ENCODE measurements around the gene MRPL55.
A peak's percentile ranks its signal among the peaks of the same experiment; 100 is the strongest.

MRPL55 gene

DNA sequence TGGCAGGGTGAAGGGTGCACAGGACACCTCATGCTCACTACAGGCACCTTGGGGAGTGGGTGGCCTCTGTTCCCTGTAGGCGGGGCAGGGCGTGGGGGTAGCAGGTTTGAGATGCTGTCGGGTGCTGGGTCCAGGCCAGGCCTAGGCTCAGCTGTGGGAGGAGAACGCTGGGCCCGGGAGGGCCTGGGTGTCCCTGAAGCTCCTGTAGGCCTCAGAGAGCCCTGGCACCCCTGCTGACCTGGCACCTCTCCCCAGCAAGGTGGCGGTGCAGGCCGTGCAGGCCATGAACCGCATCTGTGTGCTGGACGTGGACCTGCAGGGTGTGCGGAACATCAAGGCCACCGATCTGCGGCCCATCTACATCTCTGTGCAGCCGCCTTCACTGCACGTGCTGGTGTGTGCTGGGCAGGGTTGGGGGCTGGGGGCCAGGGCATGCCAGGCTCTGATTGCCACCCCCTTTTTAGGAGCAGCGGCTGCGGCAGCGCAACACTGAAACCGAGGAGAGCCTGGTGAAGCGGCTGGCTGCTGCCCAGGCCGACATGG, 38.1 kb upstream of the MRPL55 start:
- no peak for DNase-seq

- no peak for DNase-seq
Measured at GRCh38 chr1:228146417-228147150, 37.5 kb upstream of the MRPL55 start.

DNA sequence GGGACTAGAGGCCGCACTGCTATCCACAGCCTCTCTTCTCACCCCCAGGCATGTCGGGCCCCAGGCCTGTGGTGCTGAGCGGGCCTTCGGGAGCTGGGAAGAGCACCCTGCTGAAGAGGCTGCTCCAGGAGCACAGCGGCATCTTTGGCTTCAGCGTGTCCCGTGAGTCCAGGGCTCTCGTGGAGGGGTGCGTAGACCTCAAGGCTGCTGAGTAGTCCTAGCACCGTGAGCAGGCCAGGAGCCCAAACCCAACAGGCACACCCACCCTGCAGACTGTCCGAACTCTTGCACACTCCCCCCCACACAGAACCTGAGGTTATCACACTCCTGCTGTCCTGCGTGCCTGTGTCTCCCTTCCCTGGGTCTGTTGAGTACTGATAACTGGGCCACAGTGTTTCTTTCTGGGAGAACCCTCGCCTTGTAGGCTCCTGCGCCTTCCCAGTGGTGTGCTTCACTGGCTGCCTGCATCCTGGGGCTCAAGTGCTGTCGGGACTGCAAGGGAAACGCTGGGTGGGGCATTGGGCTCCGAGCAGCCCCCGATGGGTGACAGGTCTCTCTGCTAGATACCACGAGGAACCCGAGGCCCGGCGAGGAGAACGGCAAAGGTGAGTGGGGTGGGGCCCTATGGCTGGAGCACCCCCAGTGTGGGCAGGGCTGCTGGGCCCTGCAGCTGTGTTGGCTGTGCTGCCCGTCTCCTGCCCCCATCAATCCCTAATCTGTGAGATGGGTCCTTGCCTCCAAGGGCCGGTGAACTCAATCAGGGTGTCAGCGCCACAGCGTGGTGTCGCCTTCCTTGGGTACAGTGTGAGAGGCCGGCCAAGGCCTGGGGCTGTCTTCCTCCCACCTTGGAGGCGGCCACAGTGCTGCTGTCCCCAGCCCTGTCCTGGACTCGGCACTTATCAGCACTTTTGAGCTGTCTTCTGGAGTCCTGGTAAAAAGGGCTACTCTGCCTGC, 36.6 kb upstream of the MRPL55 start:
- no peak for DNase-seq

DNA sequence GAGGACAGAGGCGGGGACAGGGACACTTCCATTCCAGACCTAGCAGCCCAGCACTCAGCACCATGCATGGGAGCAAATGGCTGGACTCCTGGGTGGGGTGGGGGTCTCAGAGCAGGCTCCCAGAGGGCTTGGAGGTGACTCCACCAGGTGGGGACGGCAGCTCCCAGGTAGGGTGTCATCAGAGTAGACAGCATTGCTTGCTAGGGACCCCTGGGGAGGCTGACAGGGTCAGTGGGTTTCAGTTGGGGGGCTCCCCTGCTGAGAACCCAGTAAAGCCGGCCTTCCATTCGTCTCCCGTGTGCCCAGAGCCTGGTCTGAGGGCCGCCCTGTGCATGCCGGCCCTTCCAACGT, 35.9 kb upstream of the MRPL55 start:
- DNase-seq: no peak

GRCh38 chr1:228144193-228144992, 35.3 kb upstream of the MRPL55 start:
- DNase-seq: no peak

DNA sequence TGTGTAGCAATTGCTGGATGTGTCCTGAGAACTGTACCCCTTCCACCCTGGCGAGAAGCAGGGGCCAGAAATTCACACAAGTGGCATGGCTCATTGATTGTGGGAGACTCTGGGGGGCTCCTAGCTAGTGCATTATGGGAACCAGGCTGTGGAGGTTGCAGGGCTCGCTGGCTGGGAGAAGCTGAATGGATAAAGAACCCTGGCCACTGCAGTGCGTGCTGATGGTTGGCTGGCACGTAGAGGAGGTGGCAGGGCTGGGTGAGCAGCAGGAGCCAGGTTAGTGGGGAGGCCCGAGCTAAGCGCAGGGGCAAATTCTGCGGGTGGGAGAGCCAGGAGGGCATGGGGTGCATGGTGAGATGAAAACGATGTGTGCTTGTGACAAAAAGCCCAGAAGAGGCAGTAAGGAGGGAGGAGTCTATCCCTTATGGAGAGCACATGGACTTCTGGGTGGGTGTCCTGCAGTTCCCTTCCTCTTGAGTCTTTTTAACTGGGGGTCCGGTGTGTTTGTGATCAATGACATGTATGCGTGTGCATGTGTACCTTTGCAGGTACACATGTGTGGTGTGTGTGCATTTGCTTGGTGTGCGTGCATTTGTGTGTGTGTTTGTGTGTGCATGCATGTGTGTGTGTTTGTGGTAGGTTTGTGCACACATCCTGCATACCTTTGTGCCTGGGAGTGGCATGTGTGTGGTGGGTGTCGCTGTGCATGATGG, 34.5 kb upstream of the MRPL55 start:
- no peak for DNase-seq

DNA sequence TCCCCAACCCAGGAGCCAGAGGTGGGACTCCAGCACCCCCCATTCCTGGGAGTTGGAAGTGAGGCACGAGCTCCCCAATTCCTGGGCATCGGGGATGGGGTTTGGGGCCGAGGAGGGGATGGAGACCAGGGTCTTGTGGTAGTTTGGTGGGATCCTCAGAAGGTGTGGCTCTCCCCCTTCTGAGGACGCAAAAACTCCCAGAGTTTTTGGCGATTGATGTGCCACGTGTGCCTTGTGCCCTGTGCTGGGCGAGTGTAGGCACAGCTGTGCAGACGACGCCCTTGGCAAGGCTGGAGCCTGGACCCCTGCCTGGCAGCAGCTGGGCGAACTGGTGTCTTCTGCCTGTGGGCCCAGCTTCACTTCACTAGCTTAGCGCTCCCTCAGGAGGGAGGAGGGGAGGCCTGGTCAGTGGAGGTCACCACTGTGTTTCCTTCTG, 33.6 kb upstream of the MRPL55 start:
- no peak for DNase-seq

- no peak for DNase-seq
Measured at GRCh38 chr1:228142155-228142691, 33.1 kb upstream of the MRPL55 start.

DNA sequence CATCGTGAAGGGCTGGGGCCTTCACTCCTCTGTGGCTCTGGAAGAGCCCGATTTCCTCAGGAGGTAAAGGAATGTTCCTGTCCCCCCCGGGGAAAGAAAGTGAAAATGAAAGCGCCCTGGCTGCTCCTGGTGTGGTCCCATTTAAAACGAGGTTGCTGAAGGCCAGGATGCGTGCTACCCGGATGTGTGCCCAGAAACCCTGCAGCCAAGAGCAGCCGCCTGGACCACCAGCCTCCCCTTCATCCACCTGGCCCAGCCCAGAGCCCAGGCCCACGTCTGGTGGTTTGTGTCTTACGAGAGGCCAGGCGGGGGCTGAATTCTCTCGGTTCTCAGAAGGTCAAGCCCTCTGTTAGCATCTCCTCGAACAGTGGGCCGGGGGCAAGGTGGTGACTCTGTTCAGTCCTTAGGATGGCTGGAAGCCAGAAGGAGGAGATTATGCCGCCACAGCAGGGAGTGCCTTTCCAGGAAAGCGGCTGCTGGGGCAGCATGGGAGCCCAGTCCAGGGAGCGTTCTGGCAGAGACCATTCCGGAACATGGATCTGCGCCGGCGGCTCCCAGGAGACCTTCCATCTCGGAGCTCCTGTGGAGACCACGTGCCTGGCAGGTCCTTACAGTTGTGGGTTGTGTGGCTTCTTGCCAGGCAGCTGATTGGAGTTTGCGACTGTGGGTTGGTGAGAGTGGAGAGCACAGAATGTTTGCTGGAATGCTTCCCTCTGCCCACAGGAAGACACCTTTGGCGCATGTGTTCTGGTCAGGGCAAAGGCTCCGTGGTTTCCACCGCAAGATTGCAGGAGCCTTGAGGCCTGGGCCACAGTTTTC, 32.3 kb upstream of the MRPL55 start:
- no peak for DNase-seq

DNA sequence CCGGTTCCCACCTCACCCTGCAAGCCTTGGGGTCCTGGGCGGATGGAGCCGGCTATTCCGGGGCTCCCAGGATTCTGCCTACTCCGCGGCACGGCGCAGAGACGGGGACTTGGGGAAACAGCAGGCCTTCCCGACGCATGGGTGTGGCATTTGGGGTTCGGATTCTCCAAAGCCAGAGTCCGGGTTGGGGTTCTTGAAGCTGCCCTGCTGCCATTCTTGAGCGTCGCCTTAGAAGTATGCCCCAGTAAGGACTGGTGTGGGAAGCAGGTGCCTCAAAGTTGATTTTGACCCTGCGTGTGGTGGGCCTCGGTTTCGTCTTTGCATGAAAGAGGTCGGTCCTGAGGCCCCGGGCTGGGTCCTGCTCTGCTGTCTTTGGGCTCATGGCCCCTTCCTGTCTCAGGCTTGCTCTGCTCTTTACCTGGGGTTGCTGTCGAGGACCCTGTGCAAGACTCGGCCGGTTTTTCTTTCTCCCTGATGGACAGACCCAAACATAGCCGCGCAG, 31.7 kb upstream of the MRPL55 start:
- DNase-seq: no peak

- peak; percentile 70 for DNase-seq
Measured at GRCh38 chr1:228139931-228140723, 31.0 kb upstream of the MRPL55 start, which contains the start of gene GUK1. TSS of gene GUK1 (plus strand) at chr1:228140279. CDS start at chr1:228140303, 24 bp downstream.

DNA sequence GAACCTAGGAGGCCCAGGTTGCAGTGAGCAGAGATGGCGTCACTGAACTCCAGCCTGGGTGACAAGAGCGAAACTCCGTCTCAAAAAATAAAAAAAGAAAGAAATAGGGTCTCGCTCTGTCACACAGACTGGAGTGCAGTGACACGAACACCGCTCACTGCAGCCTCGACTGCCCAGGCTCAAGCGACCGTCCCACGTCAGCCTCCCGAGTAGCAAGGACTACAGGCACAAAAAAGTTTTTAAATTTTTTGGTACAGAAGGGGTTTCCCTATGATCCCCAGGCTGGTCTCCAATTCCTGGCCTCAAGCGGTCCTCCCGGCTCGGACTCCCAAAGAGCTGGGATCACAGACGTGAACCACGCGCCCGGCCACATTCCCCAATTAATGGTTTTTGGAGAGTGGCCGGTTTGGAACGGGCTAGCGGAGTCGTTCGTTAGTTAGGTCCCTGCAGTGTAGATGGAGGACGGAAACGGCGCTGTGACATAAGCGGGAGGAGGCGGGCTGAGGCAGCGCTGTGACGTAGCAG, 30.4 kb upstream of the MRPL55 start:
- DNase-seq: no peak

DNA sequence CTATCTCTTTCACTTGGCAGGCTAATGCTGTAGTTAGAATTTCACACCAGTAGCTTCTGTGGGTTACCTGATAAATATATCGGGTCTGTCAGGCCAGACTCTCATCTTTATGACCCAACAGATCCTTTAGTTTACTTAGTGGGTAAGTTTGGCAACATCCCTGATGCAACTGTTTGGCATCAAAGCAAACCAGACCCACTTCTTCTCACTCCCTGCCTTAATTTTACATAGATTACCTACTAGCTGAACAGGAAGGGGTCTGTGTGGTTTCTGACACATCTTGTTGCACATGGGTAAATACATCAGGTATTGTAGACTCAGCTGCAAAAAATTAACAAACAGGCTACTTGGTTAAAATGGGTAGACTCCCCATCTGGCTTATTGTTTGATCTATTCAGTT, 27.8 kb upstream of the MRPL55 start:
- no peak for DNase-seq

DNA sequence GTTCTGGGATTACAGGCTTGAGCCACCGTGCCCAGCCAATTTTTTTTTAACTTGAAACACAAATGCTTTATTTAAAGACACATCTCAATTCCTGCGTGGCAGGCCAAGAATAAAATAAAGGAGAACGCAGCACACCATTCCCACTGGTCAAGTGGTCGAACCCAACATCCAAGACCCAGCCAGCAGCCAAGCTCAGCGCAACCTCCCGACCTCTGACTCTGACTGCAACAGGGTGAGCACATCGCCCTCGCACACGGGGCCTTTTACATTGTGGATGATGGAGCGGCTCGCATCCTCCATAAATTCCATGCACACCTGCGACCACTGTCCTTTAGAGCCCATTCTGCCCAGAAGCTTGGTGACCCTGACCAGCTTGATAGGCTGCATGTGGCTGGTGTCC, 25.5 kb upstream of the MRPL55 start:
- DNase-seq: no peak

- DNase-seq: no peak
Measured at GRCh38 chr1:228131766-228132165, 22.7 kb upstream of the MRPL55 start.

GRCh38 chr1:228125185-228125584, 16.1 kb upstream of the MRPL55 start:
- no peak for DNase-seq

DNA sequence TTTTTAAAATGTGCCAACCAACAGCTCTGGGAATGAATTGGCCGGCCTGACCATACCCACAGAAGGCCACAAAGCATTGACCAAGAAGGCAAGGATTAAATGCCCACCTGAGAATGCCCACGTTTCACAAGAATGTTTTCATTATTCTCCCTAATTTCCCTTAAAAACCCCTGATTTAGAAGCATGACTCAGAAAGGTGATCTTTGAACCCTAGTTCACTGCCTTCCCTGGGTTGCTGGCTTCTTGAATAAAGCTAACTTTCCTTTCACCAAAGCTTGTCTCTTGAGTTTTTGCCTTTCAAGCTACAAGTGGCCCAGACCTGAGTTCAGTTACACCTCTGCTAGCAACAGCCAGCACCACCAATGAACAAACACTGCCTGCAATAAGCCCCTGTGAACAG, 14.4 kb upstream of the MRPL55 start:
- DNase-seq: no peak

GRCh38 chr1:228122921-228123441, 13.9 kb upstream of the MRPL55 start:
- DNase-seq: no peak

GRCh38 chr1:228120857-228121489, 11.9 kb upstream of the MRPL55 start:
- DNase-seq: no peak
